ENCODE measurements around the gene KRT1. TPM values are rescaled to one million over a fixed set of nuclear protein-coding genes. Genes with fewer than 3 reads are reported as not detected.
"Not testable (repeated sequence)": the region's sequence is repeated elsewhere in the genome, so short reads cannot be mapped to it uniquely, and the experiment has no call there.

Gene KRT1
- total RNA-seq, 1 donor from 2014 or later, result 3.4 TPM

DNA sequence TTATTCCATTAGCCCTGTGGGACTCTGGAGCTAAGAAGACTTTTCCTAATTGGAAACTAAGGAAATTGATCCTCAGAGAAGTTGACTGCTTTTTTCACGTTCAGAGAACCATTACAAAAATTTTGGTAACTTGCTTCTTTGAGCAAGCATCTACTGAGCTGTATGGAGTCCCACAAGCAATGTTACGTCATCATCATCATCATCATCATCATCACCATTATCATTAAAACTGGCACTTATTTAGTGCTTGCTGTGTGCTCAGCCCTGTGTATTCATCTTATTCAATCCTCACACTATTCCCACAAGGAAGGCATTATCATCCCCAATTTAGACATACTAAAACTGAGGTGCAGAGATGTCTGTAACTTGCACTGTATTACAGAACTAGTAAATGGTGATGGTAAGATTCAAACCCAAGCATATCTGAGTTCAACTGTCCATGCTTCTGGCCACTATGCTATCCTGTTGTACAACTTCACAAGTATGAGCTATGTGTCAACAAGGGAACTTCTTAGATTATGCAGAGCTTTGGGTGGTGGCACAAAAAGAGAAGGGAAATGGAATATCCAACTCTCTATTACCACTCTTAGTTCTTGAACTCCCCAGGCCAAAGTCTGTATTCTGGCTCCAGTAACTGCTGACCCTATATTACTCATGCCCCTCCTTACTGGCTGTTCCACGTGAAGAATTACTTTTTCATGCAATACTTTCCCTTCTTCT lies 6.3 kb downstream of the KRT1 start:
- peaks cover 12% of the 10 kb centered on the region for H3K27me3 Mint-ChIP-seq (ENCODE audit: low read depth)
- intact Hi-C loops (cut with micrococcal nuclease), result no loop called here
- H3K36me3 Mint-ChIP-seq (ENCODE audit: low read depth), result no peaks in the 10 kb centered on the region
- H3K27ac Mint-ChIP-seq, result no peak overlapping the region
- H3K9me3 Mint-ChIP-seq, result no peaks in the 10 kb centered on the region
- DNase-seq (ENCODE audit: low spot score), result no peak
- H3K4me1 Mint-ChIP-seq (ENCODE audit: low read depth), result peaks cover 23% of the 10 kb centered on the region
- no peak overlapping the region for H3K4me3 Mint-ChIP-seq (ENCODE audit: low read depth)

DNA sequence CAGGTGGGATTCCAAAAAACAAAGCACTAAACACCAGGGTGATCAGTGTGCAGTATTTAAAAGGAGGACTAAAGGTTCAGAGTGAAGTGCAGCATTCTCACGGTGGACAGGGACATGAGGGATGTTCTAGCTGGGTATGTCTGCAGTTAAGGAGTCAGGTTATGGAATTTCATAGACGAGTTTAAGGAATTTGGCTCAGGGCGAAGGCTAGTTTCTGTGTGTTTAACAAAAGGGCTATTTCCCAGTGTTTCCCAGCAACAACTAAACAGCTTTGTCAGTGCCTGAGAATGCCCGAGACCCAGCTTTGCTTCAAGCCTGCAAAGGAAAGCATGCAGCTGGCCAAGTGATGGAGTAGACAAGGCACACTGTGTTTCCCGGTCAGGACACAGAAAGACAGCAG lies 7.0 kb downstream of the KRT1 start:
- Mint-ChIP-seq H3K9me3 (no peaks in the 10 kb centered on the region), H3K27ac (no peak overlapping the region), H3K36me3 (ENCODE audit: low read depth) (no peaks in the 10 kb centered on the region), H3K4me1 (ENCODE audit: low read depth) (peaks cover 20% of the 10 kb centered on the region), H3K4me3 (ENCODE audit: low read depth) (no peak overlapping the region), H3K27me3 (ENCODE audit: low read depth) (peaks cover 8% of the 10 kb centered on the region)
- DNase-seq (ENCODE audit: low spot score), result no peak
- intact Hi-C loops (cut with micrococcal nuclease), result no loop called here

- no peak overlapping the region for H3K4me3 Mint-ChIP-seq (ENCODE audit: low read depth)
- peaks cover 13% of the 10 kb centered on the region for H3K4me1 Mint-ChIP-seq (ENCODE audit: low read depth)
- H3K27ac Mint-ChIP-seq, result no peak overlapping the region
- intact Hi-C loops (cut with micrococcal nuclease), result no loop called here
- no peak for DNase-seq (ENCODE audit: low spot score)
- peaks cover 10% of the 10 kb centered on the region for H3K27me3 Mint-ChIP-seq (ENCODE audit: low read depth)
- H3K36me3 Mint-ChIP-seq (ENCODE audit: low read depth), result no peaks in the 10 kb centered on the region
- H3K9me3 Mint-ChIP-seq, result no peaks in the 10 kb centered on the region
Observed at GRCh38 chr12:52672321-52672933, 7.8 kb downstream of the KRT1 start.

DNA sequence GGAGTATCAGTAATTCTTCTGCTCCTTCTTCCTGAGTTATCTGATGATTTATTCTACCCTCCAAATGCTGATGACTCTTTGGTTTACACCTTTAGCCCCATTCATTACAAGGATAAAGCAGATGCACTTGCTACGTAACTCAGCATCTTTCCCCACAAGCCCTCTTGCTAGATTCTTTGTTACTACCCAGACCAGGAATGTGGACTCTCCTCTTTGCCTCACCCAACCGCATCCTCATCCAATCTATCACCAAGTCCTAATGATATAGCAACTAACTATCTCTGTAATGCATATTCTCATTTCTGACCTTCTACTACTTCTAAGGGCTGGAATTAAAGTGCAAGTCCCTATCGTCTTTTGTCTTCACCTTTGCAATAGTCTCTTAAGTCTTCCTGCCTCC lies 9.2 kb downstream of the KRT1 start:
- Mint-ChIP-seq H3K36me3 (ENCODE audit: low read depth) (no peaks in the 10 kb centered on the region), H3K9me3 (no peaks in the 10 kb centered on the region), H3K4me1 (ENCODE audit: low read depth) (peaks cover 2% of the 10 kb centered on the region), H3K27me3 (ENCODE audit: low read depth) (peaks cover 10% of the 10 kb centered on the region), H3K27ac (no peak overlapping the region), H3K4me3 (ENCODE audit: low read depth) (no peak overlapping the region)
- DNase-seq (ENCODE audit: low spot score), result no peak
- intact Hi-C loops (cut with micrococcal nuclease), result no loop called here

- Mint-ChIP-seq H3K9me3 (no peaks in the 10 kb centered on the region), H3K36me3 (ENCODE audit: low read depth) (no peaks in the 10 kb centered on the region), H3K27me3 (ENCODE audit: low read depth) (peaks cover 10% of the 10 kb centered on the region), H3K4me1 (ENCODE audit: low read depth) (peaks cover 2% of the 10 kb centered on the region), H3K4me3 (ENCODE audit: low read depth) (no peak overlapping the region), H3K27ac (no peak overlapping the region)
- intact Hi-C loops (cut with micrococcal nuclease), result no loop called here
- no peak for DNase-seq (ENCODE audit: low spot score)
Observed at GRCh38 chr12:52670506-52670905, 9.7 kb downstream of the KRT1 start.

DNA sequence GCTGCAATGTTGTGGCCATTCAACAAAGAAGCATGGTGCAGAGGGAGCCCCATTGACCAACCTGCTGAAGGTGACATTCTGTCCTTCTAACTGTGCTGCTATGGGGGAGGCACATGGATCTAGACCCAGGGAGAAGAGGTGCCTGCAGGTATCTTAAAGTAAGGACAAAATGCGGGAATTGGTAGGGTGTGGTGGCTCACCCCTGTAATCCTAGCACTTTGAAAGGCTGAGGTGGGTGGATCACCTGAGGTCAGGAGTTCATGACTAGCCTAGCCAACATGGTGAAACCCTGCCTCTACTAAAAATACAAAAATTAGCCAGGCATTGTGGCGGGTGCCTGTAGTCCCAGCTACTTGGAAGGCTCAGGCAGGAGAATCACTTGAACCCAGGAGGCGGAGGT lies 10.3 kb downstream of the KRT1 start:
- H3K27ac Mint-ChIP-seq; H3K4me1 Mint-ChIP-seq (ENCODE audit: low read depth); H3K4me3 Mint-ChIP-seq (ENCODE audit: low read depth); DNase-seq (ENCODE audit: low spot score); H3K36me3 Mint-ChIP-seq (ENCODE audit: low read depth); H3K9me3 Mint-ChIP-seq; intact Hi-C loops (cut with micrococcal nuclease): not testable (repeated sequence)
- H3K27me3 Mint-ChIP-seq (ENCODE audit: low read depth), result peaks cover 10% of the 10 kb centered on the region

DNA sequence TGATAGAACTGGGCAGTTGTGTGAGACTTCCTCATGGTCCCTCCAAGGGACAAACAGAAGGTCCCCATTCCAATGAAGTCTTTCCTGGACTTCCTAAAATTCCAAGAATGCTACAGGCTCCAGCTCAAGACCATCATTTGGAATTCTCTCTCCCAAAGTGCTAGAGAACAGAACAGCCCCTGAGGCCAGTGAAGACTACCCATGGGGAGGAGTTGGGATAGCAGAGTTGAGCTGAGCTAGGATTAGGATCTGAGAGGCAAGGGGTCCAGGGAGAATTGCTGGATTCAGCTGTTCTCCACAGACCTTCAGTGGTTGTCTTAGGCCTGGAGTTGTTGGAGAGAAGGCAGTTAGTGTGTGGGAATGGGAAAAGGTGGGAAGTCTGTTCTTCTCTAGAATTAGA lies 10.8 kb downstream of the KRT1 start:
- H3K27ac Mint-ChIP-seq, result no peak overlapping the region
- intact Hi-C loops (cut with micrococcal nuclease), result no loop called here

DNA sequence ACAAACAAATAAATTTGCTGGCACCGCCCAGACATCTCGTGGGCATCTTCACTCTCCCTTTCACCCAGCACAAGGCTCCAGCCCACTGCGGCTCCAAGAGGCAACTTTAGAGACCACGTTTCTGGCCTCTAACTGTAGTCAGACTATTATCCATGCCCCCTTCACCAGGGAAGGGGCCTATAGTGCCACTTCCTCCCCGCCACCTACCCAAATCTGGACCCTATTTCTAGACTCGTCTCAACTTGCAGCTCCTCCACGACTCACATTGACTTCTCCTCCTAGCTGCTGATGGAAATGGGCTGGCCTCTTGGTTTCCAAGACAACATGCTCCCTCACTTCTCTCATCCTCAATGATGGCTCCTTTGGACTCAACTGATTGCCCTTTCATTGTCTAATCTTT lies 12.3 kb downstream of the KRT1 start:
- Mint-ChIP-seq H3K36me3 (ENCODE audit: low read depth) (no peaks in the 10 kb centered on the region), H3K27me3 (ENCODE audit: low read depth) (peaks cover 10% of the 10 kb centered on the region), H3K9me3 (no peaks in the 10 kb centered on the region), H3K27ac (no peak overlapping the region), H3K4me1 (ENCODE audit: low read depth) (no peaks in the 10 kb centered on the region), H3K4me3 (ENCODE audit: low read depth) (no peak overlapping the region)
- no peak for DNase-seq (ENCODE audit: low spot score)
- intact Hi-C loops (cut with micrococcal nuclease), result no loop called here

More for the DNA sequence above, 10.8 kb downstream of the KRT1 start:
- no peak for DNase-seq (ENCODE audit: low spot score)
- Mint-ChIP-seq H3K4me3 (ENCODE audit: low read depth) (no peak overlapping the region), H3K27me3 (ENCODE audit: low read depth) (peaks cover 10% of the 10 kb centered on the region), H3K9me3 (no peaks in the 10 kb centered on the region), H3K36me3 (ENCODE audit: low read depth) (no peaks in the 10 kb centered on the region), H3K4me1 (ENCODE audit: low read depth) (no peaks in the 10 kb centered on the region)

GRCh38 chr12:52667509-52667908 lies 12.7 kb downstream of the KRT1 start:
- Mint-ChIP-seq H3K27ac (no peak overlapping the region), H3K4me1 (ENCODE audit: low read depth) (peaks cover 3% of the 10 kb centered on the region), H3K36me3 (ENCODE audit: low read depth) (no peaks in the 10 kb centered on the region), H3K27me3 (ENCODE audit: low read depth) (peaks cover 10% of the 10 kb centered on the region), H3K9me3 (no peaks in the 10 kb centered on the region), H3K4me3 (ENCODE audit: low read depth) (no peak overlapping the region)
- no peak for DNase-seq (ENCODE audit: low spot score)
- intact Hi-C loops (cut with micrococcal nuclease), result no loop called here

- Mint-ChIP-seq H3K4me1 (ENCODE audit: low read depth) (peaks cover 11% of the 10 kb centered on the region), H3K27ac (no peak overlapping the region), H3K36me3 (ENCODE audit: low read depth) (no peaks in the 10 kb centered on the region), H3K27me3 (ENCODE audit: low read depth) (peaks cover 10% of the 10 kb centered on the region), H3K4me3 (ENCODE audit: low read depth) (no peak overlapping the region), H3K9me3 (no peaks in the 10 kb centered on the region)
- no peak for DNase-seq (ENCODE audit: low spot score)
- intact Hi-C loops (cut with micrococcal nuclease), result no loop called here
Observed at GRCh38 chr12:52666471-52666870, 13.7 kb downstream of the KRT1 start.

DNA sequence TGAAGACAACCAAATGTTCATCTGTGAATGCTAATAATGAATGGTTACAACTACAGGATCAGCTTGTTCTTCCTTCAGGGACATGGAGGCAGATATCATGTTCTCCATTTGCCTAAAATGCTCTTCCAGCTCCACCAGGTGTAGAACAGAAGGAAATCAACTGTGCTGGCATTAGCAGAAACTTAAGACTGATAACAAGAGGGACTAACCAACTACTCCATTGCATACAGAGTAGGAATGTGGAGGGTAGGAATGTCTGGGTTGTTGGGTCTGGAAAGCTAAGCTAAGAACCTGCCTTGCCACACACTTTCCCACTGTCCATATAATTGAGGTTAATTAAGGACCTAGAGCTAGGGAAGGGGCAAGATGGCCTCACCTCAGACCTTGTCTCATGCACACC lies 16.8 kb downstream of the KRT1 start:
- peaks cover 11% of the 10 kb centered on the region for H3K4me1 Mint-ChIP-seq (ENCODE audit: low read depth)

GRCh38 chr12:52662918-52663229 lies 17.3 kb downstream of the KRT1 start:
- H3K9me3 Mint-ChIP-seq, result no peaks in the 10 kb centered on the region
- intact Hi-C loops (cut with micrococcal nuclease), result no loop called here
- H3K27me3 Mint-ChIP-seq (ENCODE audit: low read depth), result peaks cover 2% of the 10 kb centered on the region
- peaks cover 11% of the 10 kb centered on the region for H3K4me1 Mint-ChIP-seq (ENCODE audit: low read depth)
- H3K4me3 Mint-ChIP-seq (ENCODE audit: low read depth), result no peak overlapping the region
- DNase-seq (ENCODE audit: low spot score), result no peak
- no peak overlapping the region for H3K27ac Mint-ChIP-seq
- no peaks in the 10 kb centered on the region for H3K36me3 Mint-ChIP-seq (ENCODE audit: low read depth)

More for the DNA sequence above, 16.8 kb downstream of the KRT1 start:
- Mint-ChIP-seq H3K4me3 (ENCODE audit: low read depth) (no peak overlapping the region), H3K27me3 (ENCODE audit: low read depth) (peaks cover 3% of the 10 kb centered on the region), H3K27ac (no peak overlapping the region), H3K9me3 (no peaks in the 10 kb centered on the region), H3K36me3 (ENCODE audit: low read depth) (no peaks in the 10 kb centered on the region)
- DNase-seq (ENCODE audit: low spot score), result no peak
- intact Hi-C loops (cut with micrococcal nuclease), result no loop called here

DNA sequence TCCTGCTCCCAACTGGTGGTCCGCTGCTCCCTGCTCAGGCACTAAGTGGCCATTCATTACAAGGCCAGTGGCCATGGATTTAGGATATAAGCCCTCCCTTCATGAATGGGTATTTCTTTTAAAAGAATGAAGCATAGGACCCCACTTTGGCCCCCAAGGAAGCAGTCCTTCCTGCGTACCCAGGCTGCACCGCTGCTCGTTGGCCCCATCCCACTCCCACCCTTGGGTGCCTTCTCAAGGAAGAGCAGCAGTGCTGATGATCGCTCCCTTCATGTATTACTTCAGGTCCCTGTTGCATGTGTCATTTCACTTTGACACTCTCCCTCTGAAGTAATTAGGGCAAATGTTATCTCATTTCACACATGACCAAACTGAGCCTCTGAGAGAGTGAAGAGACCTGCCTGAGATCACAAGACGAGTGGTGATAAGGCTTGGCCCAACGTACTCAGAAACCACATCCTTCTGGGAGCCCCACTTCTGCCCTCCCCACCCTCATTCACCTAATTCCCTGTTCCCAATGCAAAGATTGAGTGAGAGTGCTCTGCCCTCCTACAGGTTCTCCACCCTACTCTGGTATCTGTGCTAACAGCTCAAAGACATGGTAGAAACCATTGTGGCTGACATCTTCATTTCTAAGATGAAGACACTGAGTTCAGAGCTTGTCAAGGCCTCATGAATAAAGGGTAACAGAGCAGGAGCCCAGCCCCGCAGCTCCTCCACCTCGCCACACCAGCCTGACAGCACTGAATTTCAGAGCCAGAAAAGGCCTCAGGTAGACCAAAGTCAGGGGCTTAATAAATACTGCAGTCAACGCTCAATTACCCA lies 17.9 kb downstream of the KRT1 start:
- Mint-ChIP-seq H3K27me3 (ENCODE audit: low read depth) (peaks cover 6% of the 10 kb centered on the region), H3K4me3 (ENCODE audit: low read depth) (no peak overlapping the region), H3K4me1 (ENCODE audit: low read depth) (peaks cover 11% of the 10 kb centered on the region), H3K9me3 (no peaks in the 10 kb centered on the region), H3K27ac (peak overlapping the region; percentile 12), H3K36me3 (ENCODE audit: low read depth) (no peaks in the 10 kb centered on the region)
- intact Hi-C loops (cut with micrococcal nuclease), result no loop called here
- DNase-seq (ENCODE audit: low spot score), result no peak

Measured in activated T-helper 2 cell treated with anti-CD3 and anti-CD28 coated beads, Interferon-gamma antibody, Interleukin-2, Interleukin-4, amounts not matched to agents 10 μg/mL and 5 μg/mL and 100 μg/mL, durations not matched to agents 14 hours and 24 hours and 36 hours (primary cell).